Measurements from ENCODE around the gene ESPN.
"Not testable (repeated sequence)": the region's sequence is repeated elsewhere in the genome, so short reads cannot be mapped to it uniquely, and the experiment has no call there.

The ESPN gene

DNA sequence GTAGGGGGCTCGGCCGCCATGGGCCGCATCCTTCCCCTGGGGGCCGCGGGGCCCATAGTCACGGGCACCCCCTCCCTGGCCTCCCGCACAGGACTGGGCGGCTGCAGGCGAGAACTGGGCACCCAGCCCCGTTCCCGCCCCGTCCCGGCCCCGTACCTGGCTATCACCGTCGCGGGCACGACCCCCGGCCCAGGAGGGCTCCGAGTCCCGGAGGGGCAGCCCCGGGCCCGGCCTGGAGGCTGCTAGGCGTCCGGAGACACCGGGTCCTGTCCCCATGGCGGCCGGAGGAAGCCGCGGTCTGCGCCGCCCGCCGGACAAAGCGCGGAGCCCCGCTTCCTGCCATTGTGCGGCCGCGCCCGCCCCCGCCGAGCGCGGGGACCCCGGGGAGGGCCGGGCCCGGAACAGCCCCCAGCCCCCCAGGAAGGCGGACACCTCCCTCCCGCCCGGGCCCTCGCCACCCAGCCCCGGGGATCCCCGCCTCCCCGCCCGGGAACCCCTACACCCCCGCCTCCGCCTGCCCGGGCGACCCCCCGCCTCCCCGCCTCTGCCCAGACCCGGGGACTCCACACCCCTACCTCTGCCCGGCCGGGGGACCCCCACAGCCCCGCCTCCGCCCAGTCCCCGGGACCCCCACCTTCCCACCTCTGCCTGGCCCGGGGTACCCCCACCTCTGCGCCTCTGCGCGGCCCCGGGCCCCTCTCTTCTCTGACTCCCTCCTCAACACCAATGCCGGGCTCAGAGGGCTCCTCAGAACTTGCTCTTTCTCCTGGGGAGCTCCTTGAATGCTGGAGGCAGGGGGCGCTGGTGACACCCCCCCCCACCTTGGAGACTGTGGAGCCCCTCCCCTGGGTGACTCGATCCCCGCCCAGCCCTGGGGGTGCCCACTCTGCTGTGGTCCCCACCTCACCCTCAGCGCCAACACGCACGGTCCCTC is 60.9 kb downstream of the ESPN start:
- no peak for DNase-seq

DNA sequence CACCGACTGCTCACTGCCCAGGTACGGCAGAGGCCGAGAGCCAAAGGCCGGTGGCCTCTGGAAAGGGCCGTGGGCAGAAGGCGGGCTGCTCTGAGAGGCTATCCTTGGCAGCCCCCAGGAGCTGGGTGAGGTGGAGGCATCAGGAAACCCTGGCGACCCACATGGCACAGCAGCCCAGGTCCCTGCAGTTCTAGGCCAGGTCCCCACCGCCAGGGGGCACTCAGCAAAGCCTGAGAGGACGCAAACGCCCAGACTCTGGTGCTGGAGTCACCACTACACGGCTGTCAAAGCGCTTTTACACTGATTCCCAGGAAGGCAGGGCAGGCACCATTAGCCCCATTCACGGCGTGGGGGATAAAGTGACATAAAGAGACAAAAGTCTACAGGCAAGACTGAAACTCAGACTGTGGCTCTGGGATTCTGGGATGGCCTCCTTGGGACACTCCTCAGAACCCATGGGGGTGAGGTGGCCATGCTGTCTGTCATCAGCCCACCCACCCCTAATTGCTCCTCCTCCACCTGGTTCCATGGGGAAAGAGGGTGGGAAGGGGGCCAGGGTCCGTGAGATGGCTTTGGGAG is 61.9 kb downstream of the ESPN start:
- DNase-seq, result peak; percentile 98

DNA sequence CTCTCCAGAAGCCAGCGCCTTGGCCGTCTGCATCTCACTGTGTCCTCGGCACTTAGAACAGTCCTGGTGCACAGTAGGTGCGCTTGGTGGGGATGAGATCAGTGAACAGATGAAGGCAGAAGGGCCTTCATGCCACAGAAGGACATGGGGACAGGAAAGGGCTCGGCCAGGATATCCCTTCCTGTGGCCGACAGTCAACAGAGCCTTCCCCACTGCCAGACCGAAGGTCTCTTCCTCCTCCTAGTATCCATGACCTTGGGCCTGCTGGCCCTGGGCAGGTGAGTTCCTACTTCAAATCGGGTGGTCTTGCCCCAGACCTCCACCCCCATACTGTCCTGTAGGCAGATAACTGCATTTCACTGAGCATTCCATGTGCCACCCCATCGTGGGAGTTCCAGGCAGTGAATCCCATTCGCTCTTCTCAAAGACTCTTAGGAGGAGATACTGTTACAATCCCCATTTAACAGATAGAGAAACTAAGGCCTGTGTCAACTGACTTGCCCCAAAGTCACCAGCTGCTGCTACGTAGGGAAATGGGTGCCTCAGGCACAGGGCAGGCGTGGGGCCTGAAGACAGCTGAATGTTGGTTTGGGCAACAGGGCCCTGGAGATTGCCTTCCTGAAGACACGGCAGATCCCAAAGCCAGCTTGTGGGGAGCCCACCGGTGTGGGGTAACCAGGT is 63.4 kb downstream of the ESPN start:
- DNase-seq, result no peak

DNA sequence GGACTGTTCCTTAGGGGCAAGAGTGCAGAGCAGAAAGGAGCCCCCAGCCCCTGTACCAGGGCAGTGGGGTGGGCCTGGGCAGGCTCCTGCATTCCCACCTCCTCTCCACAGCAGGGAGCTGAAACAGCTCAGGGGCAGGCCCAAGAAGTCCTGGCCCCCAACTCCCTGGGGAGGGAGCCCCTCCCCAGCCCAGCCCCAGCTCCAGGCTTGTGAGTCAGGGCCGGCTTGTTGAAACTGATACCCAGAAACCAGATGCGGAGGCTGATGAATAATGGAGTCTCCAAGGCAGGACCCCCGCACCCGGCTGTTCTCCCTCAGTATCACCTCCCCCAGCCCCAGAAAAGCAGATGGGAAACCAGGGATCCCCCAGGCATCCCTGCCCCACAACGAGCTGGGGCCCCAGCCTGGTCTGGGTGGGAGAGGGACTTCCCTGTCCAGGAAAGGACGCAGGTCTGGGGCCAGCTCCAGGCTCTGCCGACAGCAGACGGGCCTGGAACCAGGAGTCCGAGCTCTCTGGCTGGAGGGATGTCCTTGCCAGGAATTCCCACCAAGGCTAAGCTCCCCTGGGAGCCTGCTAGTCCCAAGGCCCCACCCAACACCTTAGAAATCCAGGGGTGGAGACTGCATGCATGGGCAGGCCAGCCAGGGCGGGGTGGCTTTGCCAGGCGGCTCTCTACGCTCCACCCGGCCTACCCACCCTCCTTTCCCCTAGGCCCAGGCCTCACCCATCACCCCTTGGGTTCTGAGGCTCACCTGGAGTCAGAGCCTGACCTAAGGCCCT is 64.2 kb downstream of the ESPN start:
- no peak for DNase-seq

DNA sequence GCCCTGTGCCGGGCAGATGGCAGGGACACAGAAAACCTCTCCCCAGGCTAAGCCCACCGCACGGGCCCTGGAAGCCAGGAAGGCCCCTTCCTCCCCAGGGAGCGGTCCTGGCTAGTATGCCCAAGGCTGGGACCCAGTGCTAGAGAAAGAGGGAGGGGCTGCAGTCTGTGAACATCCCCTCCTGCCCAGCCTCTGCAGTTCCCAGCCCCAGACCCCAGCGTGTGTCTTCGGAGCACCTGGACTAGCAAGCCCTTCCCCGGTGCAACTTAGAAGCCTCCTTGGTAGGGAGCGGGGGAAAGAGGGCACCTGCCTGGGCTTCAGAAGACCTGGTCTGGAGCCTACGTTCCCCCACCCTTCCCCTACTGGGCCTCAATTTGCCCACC is 64.8 kb downstream of the ESPN start:
- no peak for DNase-seq

DNA sequence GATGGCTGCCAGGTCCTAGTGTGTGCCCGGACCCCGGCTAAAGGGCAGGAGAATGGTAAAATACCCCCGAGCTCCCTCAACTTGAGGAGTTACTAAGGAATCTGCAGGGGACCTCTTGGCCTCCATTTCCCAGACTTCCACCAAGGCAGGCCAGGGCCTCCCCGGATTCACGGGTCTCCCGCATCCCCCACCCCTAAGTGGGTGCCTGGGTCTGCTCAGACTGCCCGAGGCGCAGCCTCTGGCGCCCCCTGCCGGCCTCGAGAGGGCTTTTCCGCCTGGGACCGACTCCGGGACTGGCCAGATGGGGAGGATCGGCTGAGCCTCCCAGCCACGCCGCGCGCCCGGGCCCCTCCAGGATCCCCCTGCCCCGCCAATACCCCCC is 65.2 kb downstream of the ESPN start:
- DNase-seq, result peak; percentile 84

DNA sequence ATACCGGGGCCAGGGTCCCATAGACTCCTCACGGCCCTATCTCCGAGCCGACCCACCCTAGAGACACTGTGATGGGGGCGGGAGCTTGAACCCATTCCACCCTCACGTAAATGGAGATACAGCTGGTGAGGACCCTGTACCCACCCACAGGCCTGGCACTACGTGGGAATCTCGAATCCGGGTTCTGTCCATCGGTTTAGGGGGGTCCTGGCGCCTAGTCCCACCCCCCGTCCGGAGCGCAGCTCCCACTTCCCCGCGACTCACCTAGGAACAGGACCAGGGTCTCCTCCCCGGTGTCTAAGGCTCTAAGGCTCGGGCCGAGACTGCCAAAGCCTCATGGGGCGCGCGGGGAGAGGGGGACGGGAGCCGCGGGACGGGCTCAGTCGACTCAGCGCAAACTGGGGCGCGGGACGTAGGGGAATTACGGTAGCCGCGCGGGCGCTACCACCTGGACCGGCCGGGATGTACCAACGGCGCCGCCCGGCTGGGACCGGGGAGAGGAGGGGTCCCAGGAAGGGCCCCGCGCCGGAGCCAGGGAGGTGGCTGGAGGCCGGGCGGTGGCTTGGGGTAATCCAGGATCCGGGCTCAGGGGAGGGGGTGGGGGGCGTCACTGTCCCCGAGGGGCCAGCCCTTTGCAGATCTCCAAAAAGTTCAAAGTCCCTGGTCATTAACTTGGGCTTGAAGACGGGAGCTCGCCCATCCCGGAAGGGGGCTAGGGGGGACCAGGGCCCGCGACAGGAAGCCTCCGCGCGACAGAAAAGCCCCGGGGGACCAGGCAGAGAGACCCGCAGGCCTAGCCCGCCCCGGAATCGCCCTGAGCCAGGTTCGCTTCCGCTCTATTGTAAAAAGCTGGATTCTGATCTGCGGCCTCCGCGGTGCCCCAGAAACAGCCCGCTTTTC is 65.9 kb downstream of the ESPN start:
- DNase-seq, result peak; percentile 58

DNA sequence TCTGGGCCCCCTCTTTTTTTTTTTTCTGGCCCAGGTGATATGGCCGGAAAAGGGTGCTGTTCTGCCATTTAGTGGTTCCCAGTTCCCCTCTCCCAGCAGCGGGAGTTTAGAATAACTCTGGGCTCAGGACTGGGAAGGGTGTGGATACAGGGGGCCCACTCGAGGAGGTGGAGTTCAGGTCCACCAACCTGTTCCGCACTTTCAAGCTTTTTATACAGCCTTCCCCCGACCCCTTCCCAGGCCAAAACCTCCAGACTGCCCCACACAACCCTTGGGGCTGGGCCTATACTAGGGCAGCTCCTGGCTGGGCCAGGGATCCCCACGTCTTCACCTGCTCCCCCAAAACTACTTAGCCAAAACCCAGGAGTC is 66.5 kb downstream of the ESPN start:
- no peak for DNase-seq

DNA sequence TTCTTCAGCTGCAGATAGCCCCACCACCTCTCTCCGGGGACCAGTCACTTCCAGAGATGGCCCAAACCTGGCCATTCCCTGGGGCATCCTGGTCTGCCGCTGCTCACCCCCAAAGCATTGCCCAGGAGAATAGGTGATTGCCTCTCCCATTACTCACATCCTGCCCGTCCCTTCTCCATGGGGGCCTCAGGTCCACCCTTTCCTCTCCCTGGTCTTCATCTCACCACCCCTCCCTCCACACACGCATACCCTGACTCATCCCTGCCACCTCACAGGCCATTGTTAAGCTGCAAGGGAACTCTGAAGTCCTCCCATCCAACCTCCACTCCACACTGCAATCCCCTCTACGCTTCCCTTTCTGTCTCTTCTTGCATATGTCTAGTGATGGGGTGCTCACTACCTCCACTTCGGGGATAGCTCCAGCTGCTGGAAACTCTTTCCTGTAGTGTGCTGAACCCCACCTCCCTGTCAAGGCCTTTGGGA is 66.9 kb downstream of the ESPN start, which contains the start of gene PLEKHG5:
Gene PLEKHG5, minus strand, starts transcription at position 188 of the 483 bp plus-strand sequence. CDS start 14,096 bp downstream, outside the sequence.
- DNase-seq, result no peak

DNA sequence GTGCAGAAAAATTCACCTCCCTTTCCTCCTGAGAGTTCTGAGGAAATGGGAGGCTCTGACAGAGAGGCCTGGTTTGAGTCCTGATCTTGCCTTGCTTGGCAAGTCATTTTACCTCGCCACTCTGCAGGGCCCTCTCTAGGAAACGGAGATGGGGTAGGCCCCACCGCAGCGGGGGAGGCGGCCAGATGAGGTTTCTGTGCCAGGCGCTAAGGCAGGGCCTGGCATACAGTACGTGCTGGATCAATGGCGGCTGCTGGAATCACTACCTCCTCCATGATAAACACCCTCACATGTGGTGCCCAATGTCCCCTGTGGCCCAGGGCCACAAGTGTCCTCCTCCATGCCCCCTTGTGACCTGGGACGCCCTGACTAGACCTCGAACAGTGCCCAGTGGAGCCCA is 67.4 kb downstream of the ESPN start:
- no peak for DNase-seq

DNA sequence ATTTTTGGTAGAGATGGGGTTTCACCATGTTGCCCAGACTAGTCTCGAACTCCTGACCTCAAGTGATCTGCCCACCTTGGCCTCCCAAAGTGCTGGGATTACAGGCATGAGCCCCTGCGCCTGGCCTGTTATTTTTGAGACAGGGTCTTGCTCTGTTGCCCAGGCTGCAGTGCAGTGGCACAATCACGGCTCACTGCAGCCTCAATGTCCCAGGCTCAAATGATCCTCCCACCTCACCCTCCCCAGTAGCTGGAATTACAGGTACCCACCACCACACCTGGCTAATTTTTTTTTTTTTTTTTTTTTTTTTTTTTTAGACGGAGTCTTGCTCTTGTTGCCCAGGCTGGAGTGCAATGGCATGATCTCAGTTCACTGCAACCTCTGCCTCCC is 69.3 kb downstream of the ESPN start:
- not testable (repeated sequence) for DNase-seq

DNA sequence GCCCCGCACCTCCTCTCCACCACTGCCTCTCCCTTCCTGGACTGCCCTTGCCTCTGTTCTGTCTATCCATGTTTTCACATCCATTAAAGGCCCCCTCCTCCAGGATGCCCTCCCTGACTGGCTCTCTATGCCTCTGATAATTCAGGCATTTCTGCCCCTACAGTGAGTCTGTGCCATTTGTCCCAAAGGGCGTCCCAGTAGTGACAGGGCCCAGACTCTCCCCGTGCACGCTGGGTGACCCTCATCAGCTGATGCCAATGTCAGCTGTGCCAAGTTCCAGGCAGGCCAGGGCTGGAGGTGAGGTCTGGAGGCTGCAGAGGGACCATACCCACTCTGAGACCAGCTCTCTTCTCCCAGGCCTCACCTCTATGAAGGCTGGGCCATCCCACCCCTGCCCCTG is 70.1 kb downstream of the ESPN start:
- no peak for DNase-seq

DNA sequence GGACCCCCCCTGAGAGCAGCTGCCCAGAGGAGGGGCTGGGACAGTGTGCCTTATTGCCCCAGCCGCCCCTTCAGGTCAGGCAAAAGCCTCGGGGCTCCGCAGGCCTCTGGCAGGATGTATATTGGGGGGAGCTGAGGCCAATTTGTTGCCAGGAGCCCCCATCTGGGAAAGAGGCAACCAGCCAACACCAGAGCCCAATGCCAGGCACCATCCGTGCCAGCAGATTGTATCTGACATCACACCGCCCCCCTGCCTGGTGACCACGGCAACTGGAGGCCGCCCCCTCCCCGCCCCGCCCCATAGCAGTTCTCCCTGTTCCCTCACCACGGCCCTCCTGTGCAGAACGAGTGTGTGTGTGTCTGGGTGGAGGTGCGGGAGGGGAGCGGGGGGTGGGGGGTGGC is 70.5 kb downstream of the ESPN start:
- no peak for DNase-seq

DNA sequence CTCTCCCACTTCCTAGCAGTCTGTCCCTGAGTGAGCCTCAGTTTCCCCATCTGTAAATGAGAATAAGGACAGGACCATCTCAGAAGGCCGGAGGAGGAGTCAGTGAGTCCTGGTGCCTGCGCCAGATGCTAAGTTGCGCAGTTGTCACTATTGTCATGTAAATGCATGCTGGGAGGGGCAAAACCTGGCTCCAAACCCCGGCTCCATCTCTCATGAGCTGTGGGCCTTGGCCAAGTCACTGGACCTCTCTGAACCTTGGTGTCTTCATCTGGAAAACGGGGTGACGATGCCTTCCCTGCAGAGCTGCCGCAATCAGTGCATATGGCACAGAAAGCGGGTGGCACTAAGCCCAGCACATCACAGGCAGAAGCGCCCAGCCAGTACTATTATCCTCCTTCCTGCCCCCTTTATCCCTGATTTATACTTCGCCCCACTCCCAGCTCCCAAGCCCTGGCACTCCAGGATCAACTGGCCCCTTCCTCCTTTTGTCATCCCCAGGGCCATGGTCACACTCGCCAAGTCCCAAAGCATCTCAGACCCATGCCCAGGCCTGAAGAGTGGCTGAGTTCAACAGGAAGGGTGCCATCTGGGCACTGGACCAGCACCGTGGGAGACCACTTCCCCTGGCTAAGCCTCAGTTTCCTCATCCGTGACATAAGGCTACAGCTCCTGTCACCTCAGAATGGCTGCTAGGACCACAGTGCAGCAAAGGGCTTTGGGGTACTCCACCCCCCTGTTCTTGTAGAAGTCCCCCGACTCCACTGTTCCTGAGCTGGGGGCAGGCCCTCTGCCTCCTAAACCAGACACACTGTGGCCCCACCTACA is 71.2 kb downstream of the ESPN start:
- no peak for DNase-seq

DNA sequence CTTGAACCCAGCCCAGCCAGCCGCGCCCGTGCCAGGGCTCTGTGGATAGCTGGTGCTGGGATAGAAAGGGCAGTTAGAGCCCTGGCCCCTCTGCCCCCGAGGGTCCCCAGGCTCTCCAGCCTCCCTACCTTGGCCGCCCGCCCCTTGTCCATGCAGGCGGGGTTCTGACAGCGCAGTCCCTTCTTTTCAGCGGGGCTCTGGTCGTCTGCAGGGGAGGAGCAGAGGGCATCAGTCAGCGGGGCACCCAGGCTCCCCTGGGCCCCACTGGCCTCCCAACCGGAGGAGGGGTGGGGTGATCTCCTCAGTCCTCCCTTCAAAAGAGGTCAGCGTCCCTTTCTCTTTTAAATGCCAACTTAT is 71.8 kb downstream of the ESPN start:
- no peak for DNase-seq

DNA sequence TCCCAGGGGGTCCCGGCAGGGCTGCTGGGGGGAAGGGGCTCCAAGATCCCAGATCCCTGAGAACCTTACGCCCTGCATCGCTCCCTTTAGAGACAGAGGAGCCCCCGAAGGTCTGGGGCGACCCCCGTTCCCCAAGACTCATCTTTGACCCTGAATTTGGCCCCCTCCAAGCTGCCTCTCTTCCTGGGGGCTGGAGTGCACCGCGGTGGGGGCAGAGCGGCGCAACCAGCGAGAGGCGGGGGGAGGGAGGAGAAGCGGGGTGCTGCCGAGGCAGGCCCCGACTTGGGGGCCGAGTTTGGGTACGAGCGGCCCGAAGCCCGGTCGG is 72.3 kb downstream of the ESPN start:
- no peak for DNase-seq

DNA sequence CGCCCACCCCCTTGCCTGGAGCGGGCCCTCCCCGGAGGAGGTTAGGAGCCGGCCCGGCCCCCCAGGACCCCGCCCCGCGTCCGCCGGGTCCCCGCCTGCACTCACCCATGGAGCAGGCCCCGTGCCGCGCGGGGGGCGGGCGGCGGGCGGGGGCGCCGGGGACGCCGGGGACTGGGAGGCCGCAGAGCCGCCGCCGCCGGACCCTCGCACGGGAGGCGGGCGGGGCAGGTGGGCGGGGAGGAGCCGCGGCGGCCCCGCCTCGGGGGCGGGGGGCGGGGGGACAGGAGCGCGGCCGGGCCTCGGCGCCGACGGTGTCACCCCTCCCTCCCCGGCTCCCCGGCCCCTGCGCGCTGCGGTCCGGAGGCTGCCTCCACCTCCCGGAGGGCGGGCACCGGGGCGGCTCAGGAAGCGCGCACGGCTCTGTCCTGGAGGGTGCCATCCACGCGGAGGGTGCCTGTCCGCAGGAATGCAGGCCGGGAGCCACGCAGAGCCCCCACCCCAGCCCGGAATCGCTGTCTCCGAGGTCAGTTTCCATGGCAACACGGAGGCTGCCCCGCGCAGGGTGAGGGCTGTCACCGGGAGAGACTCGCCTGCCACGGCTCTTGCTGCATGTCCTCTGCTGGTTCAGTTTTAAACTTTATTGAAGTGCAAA is 72.8 kb downstream of the ESPN start:
- peak; percentile 73 for DNase-seq

DNA sequence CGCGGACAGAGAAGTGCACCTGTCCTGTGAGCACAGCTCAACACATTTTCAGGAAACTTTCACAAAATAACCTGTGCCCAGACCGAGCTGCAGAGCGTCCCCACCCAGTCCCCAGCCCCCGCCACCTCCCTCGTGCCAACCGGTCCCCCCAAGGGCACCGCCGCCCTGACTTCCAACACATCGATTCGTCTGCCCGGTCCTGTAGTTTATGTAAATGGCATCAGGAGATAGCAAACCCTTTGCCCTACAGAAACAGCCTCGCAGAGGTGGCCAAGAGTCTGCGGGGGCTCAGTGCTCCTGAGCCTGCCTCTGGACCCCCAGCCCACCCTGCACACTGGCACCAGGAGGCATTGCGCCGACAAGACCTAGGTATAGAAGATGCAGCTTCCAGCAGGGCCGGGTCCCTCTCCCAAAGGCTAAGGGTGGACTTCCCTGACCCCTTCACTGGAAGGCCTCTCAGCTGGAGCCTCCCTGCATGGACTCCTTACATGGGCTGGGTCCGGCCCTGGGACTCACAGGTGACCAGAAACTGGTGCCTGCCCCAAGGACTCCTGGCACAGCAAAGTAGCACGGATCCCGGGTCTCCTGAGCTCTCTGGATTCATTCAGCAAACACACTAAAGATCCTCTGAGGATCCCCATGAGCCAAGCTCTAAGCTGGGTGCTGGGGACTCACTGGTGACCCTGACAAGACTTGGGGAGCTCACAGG is 73.4 kb downstream of the ESPN start:
- no peak for DNase-seq

DNA sequence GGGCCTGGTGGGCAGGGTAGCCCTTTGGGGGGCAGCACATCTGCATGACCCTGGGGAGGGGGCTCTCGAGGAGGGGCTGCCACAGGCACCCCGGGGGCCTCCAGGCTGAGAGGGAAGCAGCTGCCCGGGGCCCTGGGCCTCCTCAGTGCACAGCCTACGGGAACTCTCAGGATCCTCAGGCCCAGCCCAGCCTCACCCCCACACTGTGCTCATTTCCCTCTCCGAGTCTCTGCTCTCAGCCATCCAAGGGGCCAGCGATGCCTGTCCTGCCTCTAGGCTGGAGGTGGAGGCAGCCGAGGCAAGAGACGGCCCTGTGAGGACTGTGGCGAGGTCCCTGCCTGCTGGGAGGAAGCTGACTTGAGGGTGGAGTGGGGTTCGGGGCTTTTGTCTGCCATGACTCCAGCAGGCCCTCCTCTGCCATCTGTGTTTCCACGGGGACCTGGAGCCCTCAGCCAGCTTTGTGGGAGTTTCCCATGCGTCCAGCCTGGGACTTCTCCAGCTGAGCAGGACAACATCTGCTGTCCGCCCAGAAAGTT is 74.1 kb downstream of the ESPN start:
- DNase-seq, result no peak

DNA sequence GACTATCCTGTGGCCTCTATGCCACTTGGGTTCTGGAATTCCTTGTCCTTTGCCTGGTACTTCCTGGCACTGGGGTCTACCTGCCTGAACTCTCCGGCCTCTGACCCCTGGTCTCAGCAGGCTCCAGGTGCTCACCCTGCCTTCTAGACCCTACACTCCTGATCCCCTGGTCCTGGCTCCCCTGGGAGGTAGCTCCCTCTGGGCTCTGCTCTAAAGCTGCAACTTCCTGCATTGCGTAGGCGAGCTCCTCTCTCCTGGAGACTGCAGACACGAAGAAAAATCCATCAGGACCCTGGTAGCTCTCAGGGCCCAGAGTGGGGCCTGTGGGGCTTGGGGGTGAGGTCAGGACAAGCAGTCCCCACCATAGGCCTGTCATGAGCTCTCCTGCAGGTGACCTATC is 74.7 kb downstream of the ESPN start:
- DNase-seq, result no peak

Data from NCI-H1092 (cell line).